H1 (cell line): ENCODE results near the gene DSP. TPM values are rescaled to one million over a fixed set of nuclear protein-coding genes. Genes with fewer than 3 reads are reported as not detected.

Source experiments
- CBX5 ChIP-seq: fragments of 300-800, 300-1000 bp; sonication (generic); IDR thresholded peaks from 2 replicates; pipeline ENCODE4 v1.7.1; 2016; ENCODE audit warnings: antibody characterized with exemption, low read length, low read depth
- CTBP2 ChIP-seq: IDR thresholded peaks from 2 replicates; pipeline ENCODE4 v1.7.0; 2011; ENCODE audit warnings: borderline replicate concordance, mild to moderate bottlenecking, moderate library complexity, mixed read lengths, low read length; ENCODE audit not compliant: insufficient read depth, insufficient read length
- EP300 ChIP-seq, 2 experiments: IDR thresholded peaks; 1 replicate in 1 of 2; 2 replicates in 1 of 2; pipeline ENCODE4 v1.6.1; 2011 to 2012; ENCODE audit warnings: low read depth in 2 of 2, low read length in 2 of 2, mild to moderate bottlenecking in 2 of 2, borderline replicate concordance in 1 of 2, inconsistent platforms in 1 of 2, moderate library complexity in 1 of 2
- KDM5A ChIP-seq: fragments of 200-600 bp; IDR thresholded peaks from 2 replicates; pipeline ENCODE4 v1.7.1; 2012; ENCODE audit warnings: mild to moderate bottlenecking, low read length, inconsistent platforms, mixed read lengths
- MAFK ChIP-seq: IDR thresholded peaks from 2 replicates; pipeline ENCODE4 v1.6.1; 2012; ENCODE audit warnings: low read depth, mild to moderate bottlenecking, improper control_type of control experiment, low read length
- POLR2AphosphoS5 ChIP-seq: IDR thresholded peaks from 2 replicates; pipeline ENCODE4 v1.6.1; 2011; ENCODE audit warnings: low read depth, low read length
- SIRT6 ChIP-seq: IDR thresholded peaks from one replicate; pipeline ENCODE4 v1.7.1; 2012; ENCODE audit warnings: low read length, inconsistent platforms
- TCF12 ChIP-seq: IDR thresholded peaks from 2 replicates; pipeline ENCODE4 v1.6.1; 2011; ENCODE audit warnings: low read depth, mild to moderate bottlenecking, low read length
- polyA plus RNA-seq, 7 experiments: library from polyadenylated mRNA; depleted of rRNA in 3 of 7; stranded (reverse) in 5 of 7; unstranded in 2 of 7; fragments of >200 nt in 5 of 7; fragments of 200-250 nt in 2 of 7; gene quantifications; 1 replicate in 5 of 7; 2 replicates in 1 of 7; 4 replicates in 1 of 7; pipeline versions ENCODE4 v1.2.1 to v1.2.3, GENCODE V29; 2011 to 2013; ENCODE audit warnings: missing spikeins in 2 of 7, mixed read lengths in 2 of 7
- total RNA-seq: library from RNA; stranded (reverse); fragmentation: NEBNext Ultra II Directional; extraction: Animal tissue kit (Norgen Biotek cat#: 25700); gene quantifications from 2 replicates; pipeline ENCODE4 v1.2.1, GENCODE V29; 2021
- TF ChIP-seq, protein P1 (sequence below): fragments of 300-600 bp; sonication (generic); IDR thresholded peaks from 2 replicates; pipeline ENCODE4 v1.7.1; 2012; ENCODE audit warnings: low read length, moderate library complexity, mild to moderate bottlenecking, inconsistent platforms; ENCODE audit not compliant: insufficient replicate concordance
- TF ChIP-seq, protein P2 (sequence below): IDR thresholded peaks from 2 replicates; pipeline ENCODE4 v1.6.1; 2011; ENCODE audit warnings: low read depth, mild to moderate bottlenecking, low read length; ENCODE audit not compliant: insufficient read depth

Gene DSP
- total and polyA plus RNA-seq, 2 of the 8 experiments (the other 6 are each of a cell fraction or from before 2014, with no cell fraction given) = 14.3 to 48.5 TPM

DNA sequence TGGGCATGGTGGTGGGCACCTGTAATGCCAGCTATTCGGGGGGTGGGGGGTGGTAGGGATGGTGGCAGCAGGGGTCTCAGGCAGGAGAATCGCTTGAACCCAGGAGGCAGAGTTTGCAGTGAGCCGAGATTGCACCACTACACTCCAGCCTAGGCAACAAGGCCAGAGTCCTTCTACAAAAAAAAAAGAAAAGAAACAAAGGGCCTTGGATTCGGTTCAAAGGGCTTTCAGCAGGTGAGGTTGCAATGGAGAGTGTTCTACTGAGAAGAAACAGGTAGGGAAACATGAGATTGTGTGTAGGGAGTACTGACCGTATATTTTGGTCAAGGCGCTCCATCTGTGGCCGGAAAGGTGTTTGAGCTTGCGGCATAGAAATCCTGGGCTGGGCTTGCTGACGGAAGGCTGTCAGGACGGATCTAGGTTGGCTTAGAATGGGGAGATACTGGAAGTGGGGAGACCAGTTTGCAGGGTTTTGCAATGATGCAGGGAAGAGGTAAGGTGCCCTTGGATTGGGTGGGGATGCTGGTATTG is 40.7 kb upstream of the DSP start (continued):
- TF ChIP-seq, protein P1, sequence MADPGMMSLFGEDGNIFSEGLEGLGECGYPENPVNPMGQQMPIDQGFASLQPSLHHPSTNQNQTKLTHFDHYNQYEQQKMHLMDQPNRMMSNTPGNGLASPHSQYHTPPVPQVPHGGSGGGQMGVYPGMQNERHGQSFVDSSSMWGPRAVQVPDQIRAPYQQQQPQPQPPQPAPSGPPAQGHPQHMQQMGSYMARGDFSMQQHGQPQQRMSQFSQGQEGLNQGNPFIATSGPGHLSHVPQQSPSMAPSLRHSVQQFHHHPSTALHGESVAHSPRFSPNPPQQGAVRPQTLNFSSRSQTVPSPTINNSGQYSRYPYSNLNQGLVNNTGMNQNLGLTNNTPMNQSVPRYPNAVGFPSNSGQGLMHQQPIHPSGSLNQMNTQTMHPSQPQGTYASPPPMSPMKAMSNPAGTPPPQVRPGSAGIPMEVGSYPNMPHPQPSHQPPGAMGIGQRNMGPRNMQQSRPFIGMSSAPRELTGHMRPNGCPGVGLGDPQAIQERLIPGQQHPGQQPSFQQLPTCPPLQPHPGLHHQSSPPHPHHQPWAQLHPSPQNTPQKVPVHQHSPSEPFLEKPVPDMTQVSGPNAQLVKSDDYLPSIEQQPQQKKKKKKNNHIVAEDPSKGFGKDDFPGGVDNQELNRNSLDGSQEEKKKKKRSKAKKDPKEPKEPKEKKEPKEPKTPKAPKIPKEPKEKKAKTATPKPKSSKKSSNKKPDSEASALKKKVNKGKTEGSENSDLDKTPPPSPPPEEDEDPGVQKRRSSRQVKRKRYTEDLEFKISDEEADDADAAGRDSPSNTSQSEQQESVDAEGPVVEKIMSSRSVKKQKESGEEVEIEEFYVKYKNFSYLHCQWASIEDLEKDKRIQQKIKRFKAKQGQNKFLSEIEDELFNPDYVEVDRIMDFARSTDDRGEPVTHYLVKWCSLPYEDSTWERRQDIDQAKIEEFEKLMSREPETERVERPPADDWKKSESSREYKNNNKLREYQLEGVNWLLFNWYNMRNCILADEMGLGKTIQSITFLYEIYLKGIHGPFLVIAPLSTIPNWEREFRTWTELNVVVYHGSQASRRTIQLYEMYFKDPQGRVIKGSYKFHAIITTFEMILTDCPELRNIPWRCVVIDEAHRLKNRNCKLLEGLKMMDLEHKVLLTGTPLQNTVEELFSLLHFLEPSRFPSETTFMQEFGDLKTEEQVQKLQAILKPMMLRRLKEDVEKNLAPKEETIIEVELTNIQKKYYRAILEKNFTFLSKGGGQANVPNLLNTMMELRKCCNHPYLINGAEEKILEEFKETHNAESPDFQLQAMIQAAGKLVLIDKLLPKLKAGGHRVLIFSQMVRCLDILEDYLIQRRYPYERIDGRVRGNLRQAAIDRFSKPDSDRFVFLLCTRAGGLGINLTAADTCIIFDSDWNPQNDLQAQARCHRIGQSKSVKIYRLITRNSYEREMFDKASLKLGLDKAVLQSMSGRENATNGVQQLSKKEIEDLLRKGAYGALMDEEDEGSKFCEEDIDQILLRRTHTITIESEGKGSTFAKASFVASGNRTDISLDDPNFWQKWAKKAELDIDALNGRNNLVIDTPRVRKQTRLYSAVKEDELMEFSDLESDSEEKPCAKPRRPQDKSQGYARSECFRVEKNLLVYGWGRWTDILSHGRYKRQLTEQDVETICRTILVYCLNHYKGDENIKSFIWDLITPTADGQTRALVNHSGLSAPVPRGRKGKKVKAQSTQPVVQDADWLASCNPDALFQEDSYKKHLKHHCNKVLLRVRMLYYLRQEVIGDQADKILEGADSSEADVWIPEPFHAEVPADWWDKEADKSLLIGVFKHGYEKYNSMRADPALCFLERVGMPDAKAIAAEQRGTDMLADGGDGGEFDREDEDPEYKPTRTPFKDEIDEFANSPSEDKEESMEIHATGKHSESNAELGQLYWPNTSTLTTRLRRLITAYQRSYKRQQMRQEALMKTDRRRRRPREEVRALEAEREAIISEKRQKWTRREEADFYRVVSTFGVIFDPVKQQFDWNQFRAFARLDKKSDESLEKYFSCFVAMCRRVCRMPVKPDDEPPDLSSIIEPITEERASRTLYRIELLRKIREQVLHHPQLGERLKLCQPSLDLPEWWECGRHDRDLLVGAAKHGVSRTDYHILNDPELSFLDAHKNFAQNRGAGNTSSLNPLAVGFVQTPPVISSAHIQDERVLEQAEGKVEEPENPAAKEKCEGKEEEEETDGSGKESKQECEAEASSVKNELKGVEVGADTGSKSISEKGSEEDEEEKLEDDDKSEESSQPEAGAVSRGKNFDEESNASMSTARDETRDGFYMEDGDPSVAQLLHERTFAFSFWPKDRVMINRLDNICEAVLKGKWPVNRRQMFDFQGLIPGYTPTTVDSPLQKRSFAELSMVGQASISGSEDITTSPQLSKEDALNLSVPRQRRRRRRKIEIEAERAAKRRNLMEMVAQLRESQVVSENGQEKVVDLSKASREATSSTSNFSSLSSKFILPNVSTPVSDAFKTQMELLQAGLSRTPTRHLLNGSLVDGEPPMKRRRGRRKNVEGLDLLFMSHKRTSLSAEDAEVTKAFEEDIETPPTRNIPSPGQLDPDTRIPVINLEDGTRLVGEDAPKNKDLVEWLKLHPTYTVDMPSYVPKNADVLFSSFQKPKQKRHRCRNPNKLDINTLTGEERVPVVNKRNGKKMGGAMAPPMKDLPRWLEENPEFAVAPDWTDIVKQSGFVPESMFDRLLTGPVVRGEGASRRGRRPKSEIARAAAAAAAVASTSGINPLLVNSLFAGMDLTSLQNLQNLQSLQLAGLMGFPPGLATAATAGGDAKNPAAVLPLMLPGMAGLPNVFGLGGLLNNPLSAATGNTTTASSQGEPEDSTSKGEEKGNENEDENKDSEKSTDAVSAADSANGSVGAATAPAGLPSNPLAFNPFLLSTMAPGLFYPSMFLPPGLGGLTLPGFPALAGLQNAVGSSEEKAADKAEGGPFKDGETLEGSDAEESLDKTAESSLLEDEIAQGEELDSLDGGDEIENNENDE = no peak
- no peak for TF ChIP-seq CBX5
- no peak for TF ChIP-seq POLR2AphosphoS5
- TF ChIP-seq SIRT6 = no peak
- TF ChIP-seq MAFK = no peak
- TF ChIP-seq EP300 (IDR thresholded peaks at IDR 0.05; ENCODE audit: borderline replicate concordance in 1 of 2, low read depth in 2 of 2, low read length in 2 of 2) = no peak
- TF ChIP-seq, protein P2, sequence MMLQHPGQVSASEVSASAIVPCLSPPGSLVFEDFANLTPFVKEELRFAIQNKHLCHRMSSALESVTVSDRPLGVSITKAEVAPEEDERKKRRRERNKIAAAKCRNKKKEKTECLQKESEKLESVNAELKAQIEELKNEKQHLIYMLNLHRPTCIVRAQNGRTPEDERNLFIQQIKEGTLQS = no peak
- TF ChIP-seq TCF12 = no peak
- TF ChIP-seq KDM5A = no peak
- no peak for TF ChIP-seq CTBP2
